ENCODE measurements around the gene ZNF205. TPM values are rescaled to one million over a fixed set of nuclear protein-coding genes. Genes with fewer than 3 reads are reported as not detected.
A peak's percentile ranks its signal among the peaks of the same experiment; 100 is the strongest.

Gene ZNF205
- total RNA-seq, 1 experiment from 2014 or later: 15.3 TPM

DNA sequence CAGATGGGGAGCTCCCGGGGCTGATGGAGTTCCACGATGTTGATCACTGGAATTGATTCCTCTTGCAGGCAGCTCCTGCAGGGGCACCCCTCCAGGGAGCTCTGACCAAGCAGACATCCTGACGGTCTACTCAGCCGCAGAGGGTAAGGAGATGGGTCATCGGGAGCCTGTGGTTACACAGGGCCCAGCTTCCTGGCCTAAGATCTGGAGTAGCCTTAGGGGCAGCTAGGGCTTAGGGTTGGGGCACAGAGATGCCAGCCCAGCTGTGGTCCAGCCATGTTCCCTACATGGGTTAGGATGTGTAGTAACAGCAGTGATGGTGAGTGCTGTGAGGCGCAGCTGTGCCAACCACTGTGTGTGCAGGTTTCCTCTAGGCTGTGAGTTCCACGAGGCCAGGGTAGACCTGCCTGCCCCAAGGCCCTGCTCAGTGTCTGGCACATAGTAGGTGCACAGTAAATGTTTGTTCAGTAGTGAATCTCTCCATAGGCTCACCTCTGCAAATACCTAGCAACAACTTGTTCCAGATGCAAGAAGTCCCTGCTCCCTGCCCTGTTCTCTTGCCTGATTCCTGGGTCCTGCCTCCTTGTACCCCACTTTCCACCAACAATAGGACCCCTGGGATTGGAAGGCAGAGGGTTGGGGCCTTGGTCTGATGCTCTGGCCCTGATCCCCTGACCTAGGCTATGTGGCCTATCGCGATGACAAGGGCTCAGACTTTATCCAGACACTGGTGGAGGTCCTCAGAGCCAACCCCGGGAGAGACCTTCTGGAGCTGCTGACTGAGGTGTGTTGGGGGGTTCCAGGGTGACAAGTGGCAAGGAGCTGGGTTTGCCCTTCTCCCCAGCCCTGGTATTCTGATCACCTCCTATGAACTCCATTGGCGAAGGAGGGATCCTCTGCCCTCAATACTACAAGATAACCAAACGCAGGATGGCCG is 36.1 kb downstream of the ZNF205 start:
- H3K4me1 ChIP-seq (replicated peaks): peaks cover 18% of the 10 kb centered on the region
- no peak overlapping the region for H3K27ac ChIP-seq
- no peaks in the 10 kb centered on the region for H3K36me3 ChIP-seq
- no peak overlapping the region for H3K4me3 ChIP-seq
- DNase-seq (ENCODE audit: low read depth in 1 of 2, low spot score in 2 of 2): no peak
- H3K27me3 ChIP-seq (replicated peaks): no peaks in the 10 kb centered on the region
- H3K9me3 ChIP-seq (replicated peaks): no peaks in the 10 kb centered on the region

DNA sequence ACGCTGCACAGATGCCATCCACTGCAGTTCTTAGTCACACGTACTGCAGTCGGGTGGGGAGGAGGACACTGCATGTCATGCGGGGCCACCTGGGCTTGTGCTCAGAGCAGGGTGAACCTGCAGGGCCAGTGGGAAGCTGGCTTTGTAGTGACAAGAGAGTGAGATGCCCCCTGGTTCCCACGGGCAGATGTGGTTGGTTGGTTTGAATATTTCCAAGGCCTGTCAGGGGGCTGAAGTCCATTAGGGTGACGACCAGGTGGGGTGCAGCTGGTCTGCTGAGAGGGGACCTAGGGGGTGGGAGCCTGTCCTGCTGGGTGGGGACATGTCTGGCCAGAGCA is 36.8 kb downstream of the ZNF205 start:
- Histone ChIP-seq H3K27ac (no peak overlapping the region), H3K4me3 (no peak overlapping the region), H3K4me1 (replicated peaks) (peaks cover 18% of the 10 kb centered on the region), H3K36me3 (no peaks in the 10 kb centered on the region), H3K27me3 (replicated peaks) (no peaks in the 10 kb centered on the region), H3K9me3 (replicated peaks) (no peaks in the 10 kb centered on the region)
- DNase-seq (ENCODE audit: low read depth in 1 of 2, low spot score in 2 of 2): no peak

DNA sequence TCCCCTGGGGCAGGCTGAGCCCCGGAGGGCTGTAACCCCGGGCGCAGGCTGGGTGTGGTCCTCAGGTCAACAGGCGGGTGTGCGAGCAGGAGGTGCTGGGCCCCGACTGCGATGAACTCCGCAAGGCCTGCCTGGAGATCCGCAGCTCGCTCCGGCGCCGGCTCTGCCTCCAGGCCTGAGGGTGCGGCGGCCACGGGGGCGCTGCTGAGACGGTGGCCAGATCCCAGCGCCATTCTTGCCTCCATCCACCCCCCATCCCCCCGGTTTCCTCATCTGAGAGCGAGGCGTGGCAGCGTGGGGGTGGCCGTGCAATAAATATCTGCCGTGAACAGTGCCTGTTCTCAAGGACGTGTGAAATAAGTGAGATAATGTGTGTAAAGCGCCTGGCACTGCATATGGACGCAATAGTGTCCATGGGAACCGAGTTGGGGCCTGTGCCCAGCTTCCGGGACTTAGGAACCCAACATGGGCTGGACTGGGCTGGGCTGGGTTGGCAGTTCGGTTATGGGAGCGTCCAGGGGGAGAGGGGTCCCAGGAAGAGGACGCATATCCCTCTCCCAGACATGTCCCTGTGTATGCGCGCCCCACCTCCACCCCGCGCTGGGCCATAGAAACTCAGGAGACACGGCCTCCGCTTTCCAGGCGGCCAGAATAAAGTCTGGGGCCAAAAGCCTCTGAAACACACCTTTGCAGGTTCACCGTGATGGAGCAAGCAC is 37.4 kb downstream of the ZNF205 start:
- peak overlapping the region; percentile 1; the same call in 1 of the 2 replicates for H3K27ac ChIP-seq
- no peaks in the 10 kb centered on the region for H3K36me3 ChIP-seq
- H3K4me3 ChIP-seq: peak overlapping the region; percentile 44
- DNase-seq (ENCODE audit: low read depth in 1 of 2, low spot score in 2 of 2): peak; percentile 70 to 71
- no peaks in the 10 kb centered on the region for H3K9me3 ChIP-seq (replicated peaks)
- no peaks in the 10 kb centered on the region for H3K27me3 ChIP-seq (replicated peaks)
- H3K4me1 ChIP-seq (replicated peaks): peaks cover 18% of the 10 kb centered on the region

DNA sequence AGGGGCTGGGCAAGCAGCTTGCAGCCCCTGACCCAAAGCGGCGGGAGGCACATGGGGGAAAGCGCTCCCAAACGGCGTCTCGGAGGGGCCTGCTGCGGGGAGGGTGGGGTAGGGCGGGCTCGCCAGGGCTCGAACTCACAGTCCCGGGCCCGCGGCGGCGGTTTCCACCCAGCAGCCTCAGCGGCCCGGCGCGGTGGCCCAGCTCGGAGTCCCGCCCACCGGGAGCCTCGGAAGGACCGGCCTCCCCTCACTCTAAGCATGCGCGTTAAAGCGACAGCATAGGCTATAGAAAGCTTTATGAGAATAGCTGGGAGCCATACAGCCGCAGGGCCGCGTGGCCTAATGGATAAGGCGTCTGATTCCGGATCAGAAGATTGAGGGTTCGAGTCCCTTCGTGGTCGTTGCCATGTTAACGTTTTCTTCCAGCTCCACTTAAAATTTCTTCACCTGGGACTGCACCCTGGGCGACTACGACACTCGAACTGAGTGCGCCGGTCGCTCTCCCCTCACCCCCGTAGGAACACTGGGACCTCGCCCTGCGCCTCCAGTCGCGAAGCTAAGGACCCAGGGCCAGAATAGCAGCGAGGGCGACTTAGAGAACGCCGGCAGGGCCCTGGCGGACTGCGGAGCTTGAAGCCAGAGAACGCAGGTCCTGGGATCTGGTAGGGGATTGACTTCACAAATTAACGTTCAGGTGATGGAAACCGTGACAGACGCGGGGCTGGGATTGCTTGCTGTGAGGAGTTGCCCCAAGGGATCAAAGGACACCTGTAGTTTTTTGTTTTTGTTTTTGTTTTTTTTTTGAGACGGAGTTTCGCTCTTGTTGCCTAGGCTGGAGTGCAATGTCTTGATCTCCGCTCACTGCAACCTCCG is 38.2 kb downstream of the ZNF205 start:
- Histone ChIP-seq H3K36me3 (no peaks in the 10 kb centered on the region), H3K9me3 (replicated peaks) (no peaks in the 10 kb centered on the region), H3K4me3 (peak overlapping the region; percentile 44), H3K27ac (no peak overlapping the region; the same call in 1 of the 2 replicates), H3K27me3 (replicated peaks) (no peaks in the 10 kb centered on the region), H3K4me1 (replicated peaks) (peaks cover 18% of the 10 kb centered on the region)
- peak; percentile 97 to 99 for DNase-seq (ENCODE audit: low read depth in 1 of 2, low spot score in 2 of 2)

DNA sequence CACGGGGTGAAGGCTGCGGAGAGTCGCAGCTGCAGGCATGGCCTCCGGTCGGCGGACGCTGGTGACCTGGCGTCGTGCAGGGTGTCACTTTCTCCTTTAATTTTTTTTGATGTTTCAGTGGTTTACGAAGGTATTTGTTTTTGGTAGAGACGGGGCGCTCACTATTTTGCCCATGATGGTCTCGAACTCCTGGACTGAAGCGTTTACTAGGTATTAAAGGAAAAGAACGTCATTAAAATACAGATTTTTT is 39.6 kb downstream of the ZNF205 start:
- Histone ChIP-seq H3K9me3 (replicated peaks) (no peaks in the 10 kb centered on the region), H3K4me1 (replicated peaks) (peaks cover 18% of the 10 kb centered on the region), H3K4me3 (peak overlapping the region; percentile 39), H3K27ac (no peak overlapping the region), H3K27me3 (replicated peaks) (no peaks in the 10 kb centered on the region), H3K36me3 (no peaks in the 10 kb centered on the region)
- peak in 1 of 2 experiments; percentile 45 for DNase-seq (ENCODE audit: low read depth in 1 of 2, low spot score in 2 of 2)

DNA sequence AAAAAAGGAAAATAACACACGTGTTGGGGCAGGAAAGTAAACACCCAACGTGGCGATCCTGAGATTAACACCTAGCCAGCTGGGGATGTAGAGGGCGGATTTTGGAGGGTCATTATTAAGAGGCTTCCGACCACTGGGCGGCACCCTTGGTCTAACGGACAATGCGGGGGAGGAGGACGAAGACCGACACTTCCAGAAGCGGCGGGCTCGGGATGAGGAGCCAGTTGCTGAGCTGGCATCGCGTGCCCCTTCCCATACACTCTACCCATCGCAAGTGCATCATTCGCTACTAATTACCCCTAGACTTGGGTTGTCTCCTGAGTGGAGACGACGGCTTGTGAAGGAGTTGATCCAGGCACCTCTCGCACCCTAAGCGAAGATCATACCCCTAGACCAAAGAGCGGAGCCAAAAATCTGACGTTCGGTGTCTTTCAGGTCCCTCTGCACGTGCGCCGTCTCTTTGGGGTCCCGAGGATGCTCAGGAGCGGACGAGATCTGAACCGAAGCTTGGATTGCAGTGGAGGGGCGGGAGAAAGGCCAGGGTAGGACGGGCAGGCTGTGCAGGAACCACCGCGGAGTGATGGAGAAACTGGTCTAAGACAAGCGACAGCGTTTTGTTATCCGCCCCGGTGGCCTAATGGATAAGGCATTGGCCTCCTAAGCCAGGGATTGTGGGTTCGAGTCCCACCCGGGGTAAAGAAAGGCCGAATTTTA is 40.0 kb downstream of the ZNF205 start:
- Histone ChIP-seq H3K9me3 (replicated peaks) (no peaks in the 10 kb centered on the region), H3K4me1 (replicated peaks) (peaks cover 18% of the 10 kb centered on the region), H3K36me3 (no peaks in the 10 kb centered on the region), H3K27ac (no peak overlapping the region), H3K27me3 (replicated peaks) (no peaks in the 10 kb centered on the region), H3K4me3 (peak overlapping the region; percentile 39)
- DNase-seq (ENCODE audit: low read depth in 1 of 2, low spot score in 2 of 2): peak; percentile 92 to 94

DNA sequence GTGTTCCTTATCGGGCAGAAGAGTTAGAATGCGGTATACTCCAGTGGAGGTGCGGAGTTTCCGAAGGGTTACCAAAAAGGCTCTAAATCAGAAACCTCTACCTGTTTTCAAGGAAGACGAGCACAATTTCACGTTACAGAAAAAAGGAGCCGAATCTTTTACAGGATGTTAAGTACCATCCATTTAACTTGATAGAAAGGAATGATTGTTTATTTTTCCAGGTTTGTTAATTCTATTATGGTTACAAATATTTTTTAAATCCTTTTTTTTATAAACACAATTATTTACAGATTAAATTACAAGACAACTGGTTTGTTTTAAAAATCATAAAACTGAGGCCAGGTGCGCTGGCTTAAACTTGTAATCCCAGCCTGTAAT is 40.6 kb downstream of the ZNF205 start:
- no peaks in the 10 kb centered on the region for H3K9me3 ChIP-seq (replicated peaks)
- DNase-seq (ENCODE audit: low read depth in 1 of 2, low spot score in 2 of 2): no peak
- no peaks in the 10 kb centered on the region for H3K36me3 ChIP-seq
- H3K27ac ChIP-seq: no peak overlapping the region
- no peaks in the 10 kb centered on the region for H3K27me3 ChIP-seq (replicated peaks)
- H3K4me3 ChIP-seq: no peak overlapping the region
- peaks cover 23% of the 10 kb centered on the region for H3K4me1 ChIP-seq (replicated peaks)

DNA sequence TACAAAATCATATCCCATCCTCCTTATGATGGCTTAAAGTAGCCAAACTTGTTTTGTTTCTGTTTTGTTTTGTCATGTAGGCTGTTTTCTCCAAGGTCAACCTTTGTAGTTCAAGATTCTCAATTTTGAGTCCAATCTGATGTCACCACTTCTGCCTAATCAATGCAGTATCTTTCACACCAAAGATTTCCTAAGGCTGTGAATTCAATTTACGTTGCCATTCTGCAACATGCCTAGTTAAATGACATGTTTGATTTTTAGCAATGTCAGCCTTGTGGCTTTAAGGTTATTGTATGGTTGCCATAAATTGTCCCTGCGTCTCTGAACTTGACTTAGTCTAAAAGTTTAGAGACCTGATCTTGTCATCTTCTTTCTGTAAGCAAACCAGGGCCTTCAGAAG is 42.8 kb downstream of the ZNF205 start:
- Histone ChIP-seq H3K9me3 (replicated peaks) (no peaks in the 10 kb centered on the region), H3K27me3 (replicated peaks) (no peaks in the 10 kb centered on the region), H3K4me3 (no peak overlapping the region), H3K27ac (no peak overlapping the region), H3K4me1 (replicated peaks) (peaks cover 25% of the 10 kb centered on the region), H3K36me3 (no peaks in the 10 kb centered on the region; the same call in 1 of the 2 replicates)
- DNase-seq (ENCODE audit: low read depth in 1 of 2, low spot score in 2 of 2): no peak

DNA sequence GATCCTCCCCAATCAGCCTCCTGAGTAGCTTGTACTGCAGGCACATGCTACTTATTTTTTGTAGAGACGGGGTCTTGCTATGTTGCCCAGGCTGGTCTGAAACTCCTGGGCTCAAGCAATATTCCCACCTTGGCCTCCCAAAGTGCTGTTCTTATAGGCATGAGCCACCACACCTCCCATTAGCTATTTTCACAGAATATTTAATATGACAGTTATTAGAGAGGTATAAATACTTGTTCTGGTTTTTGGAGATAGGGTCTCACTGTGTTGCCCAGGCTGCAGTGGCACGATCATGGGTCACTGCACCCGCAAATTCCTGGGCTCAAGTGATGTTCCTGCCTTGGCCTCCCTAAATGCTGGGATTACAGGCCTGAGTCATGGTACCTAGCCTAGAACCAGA is 43.6 kb downstream of the ZNF205 start:
- H3K27me3 ChIP-seq (replicated peaks): no peaks in the 10 kb centered on the region
- DNase-seq (ENCODE audit: low read depth in 1 of 2, low spot score in 2 of 2): no peak

DNA sequence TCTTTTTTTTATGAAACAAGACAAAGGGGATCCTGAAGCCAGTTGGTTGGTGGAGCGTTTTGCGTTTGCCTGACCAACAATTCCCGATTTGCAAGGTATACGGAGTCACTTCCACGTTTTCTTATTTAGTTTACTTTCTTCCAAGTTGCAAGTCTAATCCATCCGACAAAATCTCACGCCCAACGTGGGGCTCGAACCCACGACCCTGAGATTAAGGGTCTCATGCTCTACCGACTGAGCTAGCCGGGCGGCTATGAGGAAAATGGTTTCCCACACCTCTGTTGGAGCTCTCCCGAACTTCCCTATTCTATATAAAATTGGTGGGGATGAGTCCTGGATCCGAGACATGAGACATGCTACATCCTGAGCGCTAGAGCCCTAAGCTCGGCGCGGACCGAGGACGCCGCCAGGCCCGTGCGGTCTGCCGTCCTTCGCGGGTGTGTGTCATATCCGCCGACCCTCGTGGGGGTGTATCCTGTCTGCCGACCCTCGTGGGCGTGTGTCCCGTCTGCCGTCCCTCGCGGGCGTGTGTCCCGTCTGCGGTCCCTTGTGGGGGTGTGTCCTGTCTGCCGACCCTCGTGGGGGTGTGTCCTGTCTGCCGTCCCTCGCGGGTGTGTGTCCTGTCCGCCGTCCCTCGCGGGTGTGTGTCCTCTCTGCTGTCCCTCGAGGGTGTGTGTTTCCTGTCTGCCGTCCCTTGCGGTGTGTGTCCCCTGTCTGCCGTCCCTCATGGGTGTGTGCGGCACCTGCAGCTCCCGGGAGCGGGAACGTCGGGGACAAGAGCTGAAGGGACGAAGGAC is 45.0 kb downstream of the ZNF205 start:
- Histone ChIP-seq H3K27ac (no peak overlapping the region), H3K36me3 (no peaks in the 10 kb centered on the region; the same call in 1 of the 2 replicates), H3K9me3 (replicated peaks) (no peaks in the 10 kb centered on the region), H3K4me3 (peak overlapping the region; percentile 81), H3K27me3 (replicated peaks) (no peaks in the 10 kb centered on the region), H3K4me1 (replicated peaks) (peaks cover 19% of the 10 kb centered on the region)
- peak; percentile 90 to 98 for DNase-seq (ENCODE audit: low read depth in 1 of 2, low spot score in 2 of 2)

More for the DNA sequence above, 43.6 kb downstream of the ZNF205 start:
- H3K4me1 ChIP-seq (replicated peaks): peaks cover 25% of the 10 kb centered on the region
- H3K27ac ChIP-seq: no peak overlapping the region
- H3K4me3 ChIP-seq: no peak overlapping the region
- H3K36me3 ChIP-seq: no peaks in the 10 kb centered on the region; the same call in 1 of the 2 replicates
- H3K9me3 ChIP-seq (replicated peaks): no peaks in the 10 kb centered on the region

DNA sequence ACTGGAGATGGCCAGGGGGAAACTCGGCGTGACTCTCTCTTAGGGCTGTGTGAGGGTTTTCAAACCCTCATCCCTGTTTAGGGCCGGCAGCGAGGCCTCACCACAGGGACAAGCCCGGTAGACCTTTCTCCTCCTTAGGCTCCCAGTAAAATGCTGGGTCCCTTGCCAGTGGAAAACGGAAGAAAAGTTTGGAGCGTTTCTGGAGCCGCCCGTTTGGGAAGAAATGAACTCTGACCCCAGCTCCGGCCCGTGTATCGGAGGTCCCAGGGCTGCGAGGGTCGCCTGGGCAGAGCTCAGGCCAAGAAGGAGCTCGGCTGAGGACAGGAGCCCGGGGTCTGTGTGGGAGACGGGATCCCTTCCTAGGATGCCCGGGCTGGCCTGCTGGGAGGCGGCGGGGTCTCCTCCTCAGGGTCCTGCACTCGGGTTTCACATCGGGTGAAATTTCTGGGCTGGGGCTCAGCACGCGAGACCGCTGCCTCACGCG is 45.7 kb downstream of the ZNF205 start:
- peak in 1 of 2 experiments; percentile 78 for DNase-seq (ENCODE audit: low read depth in 1 of 2, low spot score in 2 of 2)
- peak overlapping the region; percentile 7; the same call in 1 of the 2 replicates for H3K27ac ChIP-seq
- H3K4me3 ChIP-seq: peak overlapping the region; percentile 81
- no peaks in the 10 kb centered on the region for H3K27me3 ChIP-seq (replicated peaks)
- H3K9me3 ChIP-seq (replicated peaks): no peaks in the 10 kb centered on the region
- H3K4me1 ChIP-seq (replicated peaks): peaks cover 17% of the 10 kb centered on the region
- H3K36me3 ChIP-seq: no peaks in the 10 kb centered on the region; the same call in 1 of the 2 replicates

DNA sequence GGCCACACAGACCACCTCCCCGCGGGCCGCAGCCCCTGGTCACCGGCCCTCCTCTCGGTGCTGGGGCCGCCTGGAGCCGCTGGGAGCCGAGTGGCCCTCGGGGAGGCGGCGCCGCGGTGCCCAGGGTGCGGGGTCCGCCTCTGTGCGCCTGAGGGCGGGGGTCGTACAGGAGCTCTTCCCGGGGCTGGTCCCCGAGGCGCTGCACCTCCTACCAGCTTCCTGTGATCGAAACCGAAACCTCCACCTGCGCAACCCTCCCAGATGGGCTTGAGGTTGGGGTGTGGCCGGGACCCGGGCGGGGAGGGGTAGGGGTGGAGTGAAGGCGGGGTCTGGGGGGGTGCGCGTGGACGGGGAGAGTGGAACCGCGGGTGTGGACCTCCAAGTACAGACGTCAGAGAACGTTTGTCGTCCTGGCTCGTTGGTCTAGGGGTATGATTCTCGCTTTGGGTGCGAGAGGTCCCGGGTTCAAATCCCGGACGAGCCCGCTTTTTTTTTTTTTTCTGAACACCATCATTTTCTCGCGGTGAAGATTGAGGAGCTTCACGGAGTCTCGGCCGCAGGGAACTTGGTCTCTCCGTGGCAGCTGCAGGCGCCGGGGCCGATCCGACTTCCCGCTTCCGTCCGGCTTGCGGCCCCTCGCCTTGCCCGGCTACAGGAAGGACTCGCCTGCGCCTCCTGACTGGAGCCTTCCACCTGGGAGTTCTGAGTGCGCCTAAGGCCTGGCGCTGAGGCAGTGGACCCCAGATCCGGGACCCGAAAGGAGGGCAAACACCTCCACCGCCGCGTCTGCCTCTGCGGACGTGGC is 46.3 kb downstream of the ZNF205 start:
- no peaks in the 10 kb centered on the region for H3K9me3 ChIP-seq (replicated peaks)
- peaks cover 17% of the 10 kb centered on the region for H3K4me1 ChIP-seq (replicated peaks)
- H3K27ac ChIP-seq: peak overlapping the region; percentile 32
- H3K27me3 ChIP-seq (replicated peaks): no peaks in the 10 kb centered on the region
- H3K36me3 ChIP-seq: no peaks in the 10 kb centered on the region; the same call in 1 of the 2 replicates
- peak; percentile 91 to 95 for DNase-seq (ENCODE audit: low read depth in 1 of 2, low spot score in 2 of 2)
- peak overlapping the region; percentile 81 for H3K4me3 ChIP-seq

Data from SJSA1 (cell line).